Endothelial cell (in vitro differentiated cells): Measurements from ENCODE around the gene TMEM219. TPM values are rescaled to one million over a fixed set of nuclear protein-coding genes. Genes with fewer than 3 reads are reported as not detected.

ENCODE experiments used
- DNase-seq: peaks from one replicate; pipeline ENCODE4 v3.0.0; 2021; ENCODE audit warnings: low spot score
- H3K27ac Mint-ChIP-seq: one replicate; pipeline ENCODE4 v1.8.0; 2021; ENCODE audit warnings: mixed read lengths, inconsistent platforms; ENCODE audit not compliant: unreplicated experiment
- H3K27me3 Mint-ChIP-seq: one replicate; pipeline ENCODE4 v1.8.0; 2021; ENCODE audit warnings: mild to moderate bottlenecking, moderate library complexity, mixed read lengths, inconsistent platforms; ENCODE audit not compliant: unreplicated experiment
- H3K36me3 Mint-ChIP-seq: one replicate; pipeline ENCODE4 v1.8.0; 2021; ENCODE audit warnings: mild to moderate bottlenecking, low read depth, mixed read lengths, inconsistent platforms; ENCODE audit not compliant: unreplicated experiment
- H3K4me1 Mint-ChIP-seq: one replicate; pipeline ENCODE4 v1.8.0; 2021; ENCODE audit warnings: mild to moderate bottlenecking, mixed read lengths, inconsistent platforms; ENCODE audit not compliant: unreplicated experiment
- H3K4me3 Mint-ChIP-seq: one replicate; pipeline ENCODE4 v1.8.0; 2021; ENCODE audit warnings: mild to moderate bottlenecking, mixed read lengths, inconsistent platforms; ENCODE audit not compliant: unreplicated experiment
- H3K9me3 Mint-ChIP-seq: one replicate; pipeline ENCODE4 v1.8.0; 2021; ENCODE audit warnings: mixed read lengths, inconsistent platforms; ENCODE audit not compliant: unreplicated experiment
- CTCF ChIP-seq: fragments of 200-600 bp; sonication (generic); IDR thresholded peaks from one replicate; pipeline ENCODE4 v1.5.0; 2021; ENCODE audit warnings: antibody characterized with exemption; ENCODE audit not compliant: unreplicated experiment
- total RNA-seq: library from RNA; stranded (reverse); fragmentation: NEBNext Ultra II Directional; extraction: Animal tissue kit (Norgen Biotek cat#: 25700); gene quantifications from one replicate; pipeline ENCODE4 v1.2.1, GENCODE V29; 2021; ENCODE audit not compliant: unreplicated experiment

Gene TMEM219
- total RNA-seq, 1 donor from 2014 or later, result 217 TPM

DNA sequence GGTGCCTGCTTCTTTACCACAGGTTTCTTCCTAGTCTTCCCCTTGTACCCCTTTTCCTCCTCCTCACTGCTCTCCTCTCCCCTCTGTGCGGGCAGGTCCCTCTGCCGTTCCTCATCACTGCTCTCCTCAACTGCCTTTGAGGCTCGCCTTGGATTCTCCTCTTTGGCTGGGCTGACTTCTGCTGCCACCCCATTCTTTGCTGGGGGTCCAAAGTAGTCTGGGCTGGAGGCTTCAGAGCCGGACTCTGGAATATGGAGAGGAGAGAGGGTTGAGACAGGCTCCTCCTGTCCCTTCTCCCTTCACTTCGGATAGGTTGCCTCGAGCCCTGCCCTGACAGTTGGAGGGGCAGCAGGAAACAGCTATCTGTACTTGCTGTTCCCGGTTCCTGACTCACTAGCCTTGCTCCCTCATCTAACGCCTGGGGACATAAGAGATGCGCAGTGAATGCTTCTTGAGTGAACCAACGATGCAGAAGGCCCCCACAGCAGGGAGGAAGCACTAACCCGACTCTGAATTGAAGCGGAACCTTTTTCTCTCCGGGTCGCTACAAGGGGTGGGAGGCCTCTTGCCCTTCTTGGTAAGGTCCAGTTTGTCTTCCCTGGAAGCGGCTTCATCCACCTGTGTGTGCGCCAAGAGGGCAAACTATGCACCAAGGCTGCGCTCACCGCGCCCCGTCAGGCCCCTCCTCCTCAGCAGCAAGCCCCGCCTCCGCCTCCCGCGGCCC lies 32.9 kb downstream of the TMEM219 start:
- peaks cover 52% of the 10 kb centered on the region for H3K36me3 Mint-ChIP-seq
- peak overlapping the region; percentile 81 for H3K27ac Mint-ChIP-seq
- no peak for TF ChIP-seq CTCF
- peaks cover 39% of the 10 kb centered on the region for H3K27me3 Mint-ChIP-seq
- peak overlapping the region; percentile 96 for H3K4me3 Mint-ChIP-seq
- H3K4me1 Mint-ChIP-seq, result peaks cover 57% of the 10 kb centered on the region
- no peaks in the 10 kb centered on the region for H3K9me3 Mint-ChIP-seq
- DNase-seq, result no peak

DNA sequence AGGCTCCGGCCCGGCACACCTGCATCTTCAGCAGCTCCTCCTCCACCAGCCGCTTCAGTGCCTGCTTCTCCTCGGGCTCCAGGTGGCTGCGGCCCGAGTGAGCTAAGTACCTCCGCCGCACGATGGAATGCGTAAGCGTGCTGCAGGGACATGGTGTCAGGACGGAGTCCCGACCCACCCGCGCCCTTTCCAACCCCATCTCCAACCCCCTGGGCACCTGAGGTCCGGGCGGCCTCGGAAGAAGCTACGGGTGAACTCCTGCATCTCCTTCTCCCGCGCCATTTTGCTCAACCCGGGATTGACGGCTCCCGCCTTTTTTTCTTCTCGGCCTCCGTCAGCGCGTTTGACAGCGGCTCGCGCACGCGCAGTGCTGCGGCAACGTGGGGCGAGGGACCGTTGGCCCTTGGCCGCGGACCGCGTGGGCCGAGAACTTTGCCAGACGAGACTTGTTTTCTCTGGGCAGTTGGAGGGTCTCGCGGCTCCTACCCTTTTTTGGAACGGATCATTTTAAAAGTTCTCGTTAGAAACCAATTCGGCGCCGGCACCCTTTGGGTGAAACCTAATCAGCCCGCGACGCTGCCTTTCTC lies 33.5 kb downstream of the TMEM219 start, which contains the start of gene HIRIP3:
Gene HIRIP3 (minus strand): TSS at position 294 of the 587 bp plus-strand sequence. CDS start 12 bp downstream, at position 282.
- Mint-ChIP-seq H3K9me3 (no peaks in the 10 kb centered on the region), H3K4me1 (peaks cover 54% of the 10 kb centered on the region), H3K36me3 (peaks cover 46% of the 10 kb centered on the region), H3K27me3 (peaks cover 41% of the 10 kb centered on the region), H3K4me3 (peak within 1 kb of the TSS; percentile 96), H3K27ac (peak within 1 kb of the TSS; percentile 81)
- no peak for TF ChIP-seq CTCF
- peak; percentile 75 for DNase-seq

DNA sequence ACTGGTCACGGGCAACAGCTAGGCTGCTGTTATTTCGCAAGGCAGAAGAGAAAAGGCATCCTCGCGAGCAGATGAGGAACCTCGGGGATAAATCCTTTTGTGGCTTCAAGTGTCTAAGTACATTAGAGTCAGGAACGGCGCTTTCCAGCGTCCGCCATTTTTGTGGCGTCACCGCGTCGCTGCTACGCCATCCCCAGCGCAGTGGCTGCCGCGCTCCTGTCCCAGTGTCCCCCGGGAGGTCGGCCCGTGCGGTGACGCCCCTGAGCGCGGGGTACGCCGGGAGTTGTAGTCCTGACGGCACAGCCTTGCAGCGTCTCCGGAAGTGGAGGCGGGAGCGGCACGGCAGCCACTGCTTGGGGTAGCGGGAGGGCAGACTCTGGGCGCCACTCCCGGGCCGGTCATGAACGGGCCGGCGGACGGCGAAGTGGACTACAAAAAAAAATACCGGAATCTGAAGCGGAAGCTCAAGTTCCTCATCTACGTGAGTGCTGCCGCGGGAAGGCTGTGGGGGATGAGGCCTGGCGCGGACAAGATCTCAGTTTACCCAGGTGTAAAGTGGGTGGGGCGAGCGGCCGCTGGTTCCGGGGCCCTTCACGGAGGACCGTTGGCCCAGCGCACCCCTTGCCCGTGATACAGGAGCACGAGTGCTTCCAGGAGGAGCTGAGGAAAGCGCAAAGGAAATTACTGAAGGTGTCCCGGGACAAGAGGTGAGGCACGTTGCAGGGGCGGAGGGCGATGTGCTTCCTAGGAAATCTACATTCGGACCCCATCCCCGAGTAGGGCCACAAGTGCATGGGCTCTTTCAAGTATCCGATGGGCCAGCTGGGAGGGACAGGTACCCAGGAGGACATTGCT lies 34.3 kb downstream of the TMEM219 start, which contains the start of gene INO80E:
Gene INO80E (plus strand): TSS at position 331 of the 855 bp plus-strand sequence. CDS start 70 bp downstream, at position 401.
- H3K4me1 Mint-ChIP-seq, result peaks cover 53% of the 10 kb centered on the region
- H3K4me3 Mint-ChIP-seq, result peak within 1 kb of the TSS; percentile 96
- DNase-seq, result peak; percentile 96
- H3K9me3 Mint-ChIP-seq, result no peaks in the 10 kb centered on the region
- peak within 1 kb of the TSS; percentile 74 for H3K27ac Mint-ChIP-seq
- peaks cover 40% of the 10 kb centered on the region for H3K27me3 Mint-ChIP-seq
- no peak for TF ChIP-seq CTCF
- H3K36me3 Mint-ChIP-seq, result peaks cover 44% of the 10 kb centered on the region

- Mint-ChIP-seq H3K4me1 (peaks cover 53% of the 10 kb centered on the region), H3K4me3 (peak overlapping the region; percentile 96), H3K27ac (peak overlapping the region; percentile 74), H3K36me3 (peaks cover 40% of the 10 kb centered on the region), H3K27me3 (peaks cover 40% of the 10 kb centered on the region), H3K9me3 (no peaks in the 10 kb centered on the region)
- TF ChIP-seq CTCF, result no peak
- no peak for DNase-seq
These were observed 34.9 kb downstream of the TMEM219 start for GRCh38 chr16:29996766-29997250.
